Karpas-422 (cell line): ENCODE results near the gene BRF1. TPM values are rescaled to one million over a fixed set of nuclear protein-coding genes. Genes with fewer than 3 reads are reported as not detected.

Experiments
- DNase-seq: peaks from one replicate; pipeline ENCODE4 v3.0.0-alpha.2; 2015
- H2AFZ ChIP-seq: fragments of 200-600 bp; sonication (generic); 2 replicates; pipeline ENCODE4 v1.6.1; 2014; ENCODE audit warnings: antibody characterized with exemption, low read length, mixed read lengths
- H3K27ac ChIP-seq: fragments of 200-600 bp; sonication (generic); 2 replicates; pipeline ENCODE4 v1.5.1; 2014; ENCODE audit warnings: mild to moderate bottlenecking, low read length, moderate library complexity
- H3K27me3 ChIP-seq: fragments of 200-600 bp; sonication (generic); 2 replicates; pipeline ENCODE4 v1.6.1; 2014; ENCODE audit warnings: low read length, mixed read lengths
- H3K36me3 ChIP-seq: fragments of 200-600 bp; sonication (generic); 2 replicates; pipeline ENCODE4 v1.6.1; 2014; ENCODE audit warnings: low read length, mixed read lengths; ENCODE audit not compliant: insufficient read depth
- H3K4me1 ChIP-seq: fragments of 200-600 bp; sonication (generic); 2 replicates; pipeline ENCODE4 v1.6.1; 2014; ENCODE audit warnings: mild to moderate bottlenecking, low read length, mixed read lengths
- H3K4me2 ChIP-seq: fragments of 200-600 bp; sonication (generic); 2 replicates; pipeline ENCODE4 v1.6.1; 2014; ENCODE audit warnings: low read length, low read depth, mild to moderate bottlenecking; ENCODE audit not compliant: poor library complexity, severe bottlenecking
- H3K4me3 ChIP-seq: fragments of 200-600 bp; sonication (generic); 2 replicates; pipeline ENCODE4 v1.5.1; 2014; ENCODE audit warnings: mild to moderate bottlenecking, antibody characterized with exemption, low read length, mixed read lengths
- H3K79me2 ChIP-seq: fragments of 200-600 bp; sonication (generic); 2 replicates; pipeline ENCODE4 v1.6.1; 2014; ENCODE audit warnings: mild to moderate bottlenecking, low read length, mixed read lengths
- H3K9ac ChIP-seq: fragments of 200-600 bp; sonication (generic); 2 replicates; pipeline ENCODE4 v1.6.0; 2014; ENCODE audit warnings: low read length
- H3K9me2 ChIP-seq: fragments of 200-600 bp; sonication (generic), shearing (Covaris generic); replicated peaks from 2 replicates; pipeline ENCODE4 v1.6.0; 2014; ENCODE audit warnings: mild to moderate bottlenecking, low read length, moderate library complexity; ENCODE audit not compliant: insufficient read depth
- H3K9me3 ChIP-seq: fragments of 300-700, 200-600 bp; sonication (generic); 2 replicates; pipeline ENCODE4 v1.6.1; 2014; ENCODE audit warnings: low read length, mixed read lengths
- H4K20me1 ChIP-seq: fragments of 200-600 bp; sonication (generic); 2 replicates; pipeline ENCODE4 v1.6.1; 2014; ENCODE audit warnings: mild to moderate bottlenecking, antibody characterized with exemption, low read length, low read depth; ENCODE audit not compliant: insufficient read depth
- total RNA-seq: library from RNA; depleted of rRNA; stranded (reverse); fragments of >200 nt; shearing (Covaris generic); gene quantifications from 2 replicates; pipeline ENCODE4 v1.2.3, GENCODE V29; 2014; ENCODE audit warnings: low replicate concordance

Gene BRF1
- total RNA-seq, 1 experiment from 2014 or later, result 19.0 TPM

- no peaks in the 10 kb centered on the region for H3K36me3 ChIP-seq
- no peak overlapping the region for H3K4me2 ChIP-seq
- no peak overlapping the region for H3K27ac ChIP-seq
- no peak overlapping the region for H3K4me3 ChIP-seq
- H4K20me1 ChIP-seq, result peaks cover 21% of the 10 kb centered on the region; the same call in 1 of the 2 replicates
- no peaks in the 10 kb centered on the region for H3K4me1 ChIP-seq
- H3K27me3 ChIP-seq, result no peaks in the 10 kb centered on the region
- no peaks in the 10 kb centered on the region for H3K9me3 ChIP-seq
- H3K9ac ChIP-seq, result no peak overlapping the region
- DNase-seq, result no peak
- H2AFZ ChIP-seq, result no peak overlapping the region
- H3K9me2 ChIP-seq, result no peaks in the 10 kb centered on the region
- no peaks in the 10 kb centered on the region for H3K79me2 ChIP-seq
Observed at GRCh38 chr14:105197211-105197641, 103.6 kb downstream of the BRF1 start.

- Histone ChIP-seq H3K79me2 (no peaks in the 10 kb centered on the region), H3K4me3 (no peak overlapping the region), H3K27me3 (no peaks in the 10 kb centered on the region), H2AFZ (no peak overlapping the region), H3K36me3 (no peaks in the 10 kb centered on the region), H3K9ac (no peak overlapping the region), H3K27ac (no peak overlapping the region), H3K4me2 (no peak overlapping the region), H3K9me3 (no peaks in the 10 kb centered on the region), H4K20me1 (peaks cover 21% of the 10 kb centered on the region; the same call in 1 of the 2 replicates), H3K9me2 (no peaks in the 10 kb centered on the region), H3K4me1 (peaks cover under 1% of the 10 kb centered on the region; the same call in 1 of the 2 replicates)
- no peak for DNase-seq
Observed at GRCh38 chr14:105196265-105196960, 104.4 kb downstream of the BRF1 start.

GRCh38 chr14:105195522-105196264 lies 105.1 kb downstream of the BRF1 start:
- H3K36me3 ChIP-seq, result no peaks in the 10 kb centered on the region

GRCh38 chr14:105195051-105195450 lies 105.8 kb downstream of the BRF1 start:
- Histone ChIP-seq H4K20me1 (peaks cover 26% of the 10 kb centered on the region; the same call in 1 of the 2 replicates), H3K9me3 (no peaks in the 10 kb centered on the region), H2AFZ (no peak overlapping the region), H3K9ac (no peak overlapping the region), H3K4me1 (peaks cover 5% of the 10 kb centered on the region), H3K79me2 (no peaks in the 10 kb centered on the region), H3K9me2 (no peaks in the 10 kb centered on the region), H3K4me2 (no peak overlapping the region), H3K27ac (no peak overlapping the region), H3K4me3 (no peak overlapping the region), H3K27me3 (no peaks in the 10 kb centered on the region), H3K36me3 (no peaks in the 10 kb centered on the region)
- DNase-seq, result no peak

More at GRCh38 chr14:105195522-105196264, 105.1 kb downstream of the BRF1 start:
- H3K4me3 ChIP-seq, result no peak overlapping the region
- H4K20me1 ChIP-seq, result peaks cover 26% of the 10 kb centered on the region; the same call in 1 of the 2 replicates
- no peaks in the 10 kb centered on the region for H3K79me2 ChIP-seq
- H3K4me1 ChIP-seq, result peaks cover 5% of the 10 kb centered on the region
- H3K4me2 ChIP-seq, result no peak overlapping the region
- no peak overlapping the region for H3K27ac ChIP-seq
- peak; percentile 58 for DNase-seq
- no peak overlapping the region for H2AFZ ChIP-seq
- H3K9me3 ChIP-seq, result no peaks in the 10 kb centered on the region
- H3K27me3 ChIP-seq, result no peaks in the 10 kb centered on the region
- H3K9me2 ChIP-seq, result no peaks in the 10 kb centered on the region
- no peak overlapping the region for H3K9ac ChIP-seq

GRCh38 chr14:105193916-105194782 lies 106.7 kb downstream of the BRF1 start:
- H3K27me3 ChIP-seq, result no peaks in the 10 kb centered on the region
- no peaks in the 10 kb centered on the region for H3K9me2 ChIP-seq
- H3K4me1 ChIP-seq, result peaks cover 5% of the 10 kb centered on the region
- peaks cover 26% of the 10 kb centered on the region; the same call in 1 of the 2 replicates for H4K20me1 ChIP-seq
- no peak overlapping the region for H2AFZ ChIP-seq
- H3K79me2 ChIP-seq, result no peaks in the 10 kb centered on the region
- H3K9ac ChIP-seq, result no peak overlapping the region
- H3K27ac ChIP-seq, result no peak overlapping the region
- H3K4me2 ChIP-seq, result no peak overlapping the region
- peak; percentile 55 for DNase-seq
- no peaks in the 10 kb centered on the region for H3K9me3 ChIP-seq
- no peak overlapping the region for H3K4me3 ChIP-seq
- no peaks in the 10 kb centered on the region for H3K36me3 ChIP-seq

GRCh38 chr14:105192866-105193731 lies 107.7 kb downstream of the BRF1 start:
- Histone ChIP-seq H3K4me2 (no peak overlapping the region), H4K20me1 (peaks cover 15% of the 10 kb centered on the region; the same call in 1 of the 2 replicates), H3K27ac (no peak overlapping the region), H3K4me3 (no peak overlapping the region), H3K9ac (no peak overlapping the region), H2AFZ (no peak overlapping the region), H3K36me3 (no peaks in the 10 kb centered on the region), H3K4me1 (peaks cover 5% of the 10 kb centered on the region), H3K79me2 (no peaks in the 10 kb centered on the region), H3K9me3 (no peaks in the 10 kb centered on the region), H3K9me2 (no peaks in the 10 kb centered on the region), H3K27me3 (no peaks in the 10 kb centered on the region)
- DNase-seq, result no peak

GRCh38 chr14:105187935-105188524 lies 112.8 kb downstream of the BRF1 start:
- Histone ChIP-seq H3K4me3 (no peak overlapping the region), H4K20me1 (0 out of 2 replicates have a peak, but pooled peaks cover 6% of the 10 kb centered on the region), H3K27me3 (no peaks in the 10 kb centered on the region), H3K79me2 (no peaks in the 10 kb centered on the region), H3K9me2 (no peaks in the 10 kb centered on the region), H3K4me1 (peaks cover 5% of the 10 kb centered on the region), H3K4me2 (no peak overlapping the region), H2AFZ (no peak overlapping the region), H3K9ac (no peak overlapping the region), H3K27ac (no peak overlapping the region), H3K36me3 (no peaks in the 10 kb centered on the region), H3K9me3 (no peaks in the 10 kb centered on the region)
- DNase-seq, result peak; percentile 70
